Measurements from ENCODE around the gene C10orf90.

- TF ChIP-seq CTCF (IDR thresholded peaks at IDR 0.05; ENCODE audit: low read depth, low read length, missing input control) (no peak), RAD21 (IDR thresholded peaks at IDR 0.05) (no peak), YY1 (IDR thresholded peaks at IDR 0.05) (no peak), ATF3 (IDR thresholded peaks at IDR 0.05) (no peak), EGR1 (IDR thresholded peaks at IDR 0.05; ENCODE audit: low read depth in 2 of 2) (no peak), RXRA (IDR thresholded peaks at IDR 0.05) (no peak), FOXA1 (IDR thresholded peaks at IDR 0.05) (no peak), JUND (IDR thresholded peaks at IDR 0.05) (no peak), MAX (IDR thresholded peaks at IDR 0.05) (no peak)
Measured at GRCh38 chr10:126616737-126617136, 53.8 kb downstream of the C10orf90 start.

Data from liver (tissue), 3 donors.